Type B pancreatic cell (in vitro differentiated cells): ENCODE data around the gene GPSM3. TPM values are rescaled to one million over a fixed set of nuclear protein-coding genes. Genes with fewer than 3 reads are reported as not detected.

Experiments
- DNase-seq: peaks from one replicate; pipeline ENCODE4 v3.0.0; 2021; ENCODE audit warnings: mixed read lengths; ENCODE audit not compliant: unreplicated experiment; ENCODE audit errors: extremely low spot score
- H3K27ac Mint-ChIP-seq: 2 replicates; pipeline ENCODE4 v1.8.0; 2021; ENCODE audit warnings: mild to moderate bottlenecking, mixed read lengths
- H3K27me3 Mint-ChIP-seq: 2 replicates; pipeline ENCODE4 v1.8.0; 2021; ENCODE audit warnings: mixed read lengths
- H3K36me3 Mint-ChIP-seq: 2 replicates; pipeline ENCODE4 v1.8.0; 2021; ENCODE audit warnings: mixed read lengths
- H3K4me1 Mint-ChIP-seq: one replicate; pipeline ENCODE4 v1.8.0; 2021; ENCODE audit warnings: mixed read lengths; ENCODE audit not compliant: unreplicated experiment
- H3K4me3 Mint-ChIP-seq: 2 replicates; pipeline ENCODE4 v1.8.0; 2021; ENCODE audit warnings: mild to moderate bottlenecking, mixed read lengths
- H3K9me3 Mint-ChIP-seq: 2 replicates; pipeline ENCODE4 v1.8.0; 2021; ENCODE audit warnings: mixed read lengths
- CTCF ChIP-seq: fragments of 200-600 bp; sonication (generic); conservative IDR thresholded peaks from 2 replicates; pipeline ENCODE4 v1.5.0; 2021; ENCODE audit warnings: antibody characterized with exemption, mild to moderate bottlenecking
- total RNA-seq: library from RNA; stranded (reverse); gene quantifications from 2 replicates; pipeline ENCODE4 v1.2.1, GENCODE V29; 2021; ENCODE audit warnings: low replicate concordance

The GPSM3 gene
- total RNA-seq, 1 donor from 2014 or later: 3.3 TPM

- Mint-ChIP-seq H3K4me3 (no peak overlapping the region), H3K4me1 (peaks cover 16% of the 10 kb centered on the region), H3K27ac (no peak overlapping the region)
These were observed 8.4 kb upstream of the GPSM3 start for GRCh38 chr6:32200711-32201475.

DNA sequence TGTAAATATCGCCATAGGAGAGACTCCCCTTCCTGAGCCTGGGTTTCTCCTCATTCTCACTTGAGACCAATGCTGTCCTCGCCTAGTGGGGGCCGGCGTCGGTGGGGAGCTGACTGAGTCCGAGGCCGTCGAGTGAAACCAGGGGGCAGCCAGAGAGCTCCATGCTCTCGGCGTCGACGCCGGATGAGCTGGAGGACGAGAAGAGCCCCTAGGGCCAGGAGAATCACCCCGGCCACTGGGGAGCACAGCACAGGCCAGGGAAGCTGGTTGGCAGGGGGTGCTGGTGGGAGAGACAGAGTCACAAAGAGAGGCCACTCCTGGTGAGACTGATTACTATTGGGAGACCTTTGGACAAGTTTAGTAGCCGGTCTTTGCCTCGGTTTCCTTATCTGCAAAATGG is 6.4 kb upstream of the GPSM3 start:
- Mint-ChIP-seq H3K9me3 (no peaks in the 10 kb centered on the region), H3K4me3 (no peak overlapping the region), H3K36me3 (no peaks in the 10 kb centered on the region), H3K27ac (peak overlapping the region; percentile 62), H3K4me1 (peaks cover 30% of the 10 kb centered on the region), H3K27me3 (no peaks in the 10 kb centered on the region)
- no peak for TF ChIP-seq CTCF
- no peak for DNase-seq

More at GRCh38 chr6:32200711-32201475, 8.4 kb upstream of the GPSM3 start:
- no peak for DNase-seq
- H3K36me3 Mint-ChIP-seq: no peaks in the 10 kb centered on the region
- H3K9me3 Mint-ChIP-seq: no peaks in the 10 kb centered on the region
- no peak for TF ChIP-seq CTCF
- H3K27me3 Mint-ChIP-seq: peaks cover 4% of the 10 kb centered on the region

GRCh38 chr6:32198345-32198696 is 5.9 kb upstream of the GPSM3 start:
- no peaks in the 10 kb centered on the region for H3K9me3 Mint-ChIP-seq
- TF ChIP-seq CTCF: no peak
- peak overlapping the region; percentile 62 for H3K27ac Mint-ChIP-seq
- H3K4me3 Mint-ChIP-seq: no peak overlapping the region
- no peaks in the 10 kb centered on the region for H3K27me3 Mint-ChIP-seq
- no peak for DNase-seq
- no peaks in the 10 kb centered on the region for H3K36me3 Mint-ChIP-seq
- peaks cover 30% of the 10 kb centered on the region for H3K4me1 Mint-ChIP-seq

DNA sequence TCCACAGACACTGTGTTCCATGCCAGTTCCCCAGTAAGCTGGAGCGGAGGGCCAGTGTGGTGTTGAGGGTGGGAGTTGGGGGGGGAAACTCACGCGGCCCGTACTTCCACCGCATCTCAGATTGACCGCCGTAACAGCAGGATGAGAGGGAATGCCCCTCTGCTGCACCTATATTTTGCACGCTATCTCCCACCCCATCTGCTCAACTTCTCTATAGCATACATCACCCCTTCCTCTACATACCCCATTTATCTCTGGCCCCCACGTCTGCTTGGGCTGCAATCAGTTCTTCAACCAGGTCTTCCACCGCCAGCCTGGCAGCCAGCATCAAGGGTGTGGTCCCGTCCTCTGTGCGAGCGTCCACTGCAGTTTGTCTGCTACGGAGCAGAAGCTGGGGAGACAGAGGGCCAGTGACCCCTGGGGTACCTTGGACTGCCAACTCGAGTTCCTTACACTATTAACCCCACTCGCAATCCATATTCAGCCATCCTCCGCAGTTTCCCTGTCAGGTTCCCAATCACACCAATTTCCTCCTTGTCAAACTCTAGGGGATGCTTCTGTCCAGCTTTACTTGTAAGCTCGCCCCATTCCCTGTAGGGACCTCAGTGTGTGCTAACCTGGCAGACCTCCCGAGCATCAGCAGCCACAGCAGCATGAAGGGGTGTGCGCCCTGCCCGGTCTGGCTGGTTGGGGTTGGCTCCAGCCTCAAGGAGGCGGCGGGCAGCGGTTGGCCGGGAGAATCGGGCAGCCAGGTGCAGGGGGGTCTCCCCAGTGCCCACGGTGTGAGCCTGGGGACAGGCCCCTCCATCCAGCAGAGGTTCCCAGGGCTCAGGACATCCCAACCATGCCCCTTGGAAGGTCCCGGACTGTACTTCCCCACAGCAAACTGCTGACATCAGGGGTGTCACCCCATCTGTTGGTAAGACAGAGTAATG is 4.5 kb upstream of the GPSM3 start:
- peak; percentile 71 for DNase-seq
- peak overlapping the region; percentile 100 for H3K27ac Mint-ChIP-seq
- TF ChIP-seq CTCF: no peak
- peak overlapping the region; percentile 96 for H3K4me3 Mint-ChIP-seq
- no peaks in the 10 kb centered on the region for H3K27me3 Mint-ChIP-seq
- no peaks in the 10 kb centered on the region for H3K9me3 Mint-ChIP-seq
- H3K36me3 Mint-ChIP-seq: no peaks in the 10 kb centered on the region
- peaks cover 29% of the 10 kb centered on the region for H3K4me1 Mint-ChIP-seq

DNA sequence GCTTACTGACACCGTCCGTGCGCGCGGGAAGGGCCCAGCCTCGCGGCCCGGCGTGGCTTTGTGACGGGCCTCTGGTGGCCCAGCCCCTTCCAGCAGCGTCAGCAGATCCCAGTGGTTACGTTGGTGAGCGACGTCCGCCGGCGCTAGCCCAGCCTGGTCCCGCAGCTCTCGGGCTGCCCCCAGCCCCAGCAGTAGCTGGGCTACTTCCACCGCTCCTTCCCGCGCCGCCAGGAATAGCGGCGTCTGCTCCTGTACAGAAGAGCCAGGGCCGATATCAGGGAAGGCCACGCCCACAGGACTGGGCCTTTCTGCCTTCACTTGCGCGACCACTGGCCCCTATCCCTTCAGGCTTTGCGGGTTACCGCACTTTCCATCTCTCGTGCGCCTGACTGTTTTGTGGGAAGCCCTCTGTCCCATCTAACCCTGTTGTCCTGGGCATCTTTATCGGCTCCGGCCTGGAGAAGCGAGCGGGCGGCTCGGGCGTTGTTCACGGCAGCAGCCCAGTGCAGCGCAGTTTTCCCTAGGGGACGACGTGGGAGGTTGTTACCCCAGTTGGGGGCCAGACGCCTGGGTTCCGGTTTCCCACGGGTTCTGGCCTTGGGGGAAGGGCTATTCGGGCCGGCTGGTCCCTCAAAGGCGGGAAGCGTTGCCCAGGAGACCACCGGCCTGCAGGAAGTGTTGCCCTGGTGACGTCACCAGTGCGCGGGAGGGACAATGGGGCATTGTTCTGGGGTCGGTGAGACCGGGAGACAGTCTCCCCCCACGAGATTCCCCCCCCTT is 3.6 kb upstream of the GPSM3 start:
- Mint-ChIP-seq H3K4me1 (peaks cover 33% of the 10 kb centered on the region), H3K27ac (peak overlapping the region; percentile 100), H3K36me3 (no peaks in the 10 kb centered on the region), H3K4me3 (peak overlapping the region; percentile 96), H3K27me3 (no peaks in the 10 kb centered on the region), H3K9me3 (no peaks in the 10 kb centered on the region)
- TF ChIP-seq CTCF: no peak
- peak; percentile 88 for DNase-seq
